ENCODE data around the gene RIMBP2. TPM values are rescaled to one million over a fixed set of nuclear protein-coding genes. Genes with fewer than 3 reads are reported as not detected.

RIMBP2 gene
- total and polyA plus RNA-seq, 2 donors (not counting 1 experiment from before 2014, with no cell fraction given) = 0.17 TPM; not detected in 1

- Histone ChIP-seq H3K36me3 (ENCODE audit: control insufficient read depth, insufficient read depth, low read length) (no peaks in the 10 kb centered on the region), H3K79me2 (ENCODE audit: control insufficient read depth, insufficient read depth, low read length) (no peaks in the 10 kb centered on the region), H3K27ac (ENCODE audit: insufficient read depth, low read length) (no peak overlapping the region), H3K9ac (ENCODE audit: insufficient read depth, low read length) (no peak overlapping the region), H3K27me3 (ENCODE audit: control insufficient read depth, insufficient read depth, low read length) (no peaks in the 10 kb centered on the region), H2AFZ (ENCODE audit: low read length) (no peak overlapping the region), H3K4me2 (ENCODE audit: extremely low read depth, insufficient read depth, low read length) (no peak overlapping the region), H3K4me3 (replicated peaks in 1 of 4; ENCODE audit: control extremely low read depth in 1 of 4, insufficient read depth in 1 of 4, low read depth in 3 of 4, low read length in 4 of 4) (no peak overlapping the region), H3K4me1 (ENCODE audit: control insufficient read depth, extremely low read depth, insufficient read depth, low read length) (no peaks in the 10 kb centered on the region), H4K20me1 (ENCODE audit: control insufficient read depth, extremely low read depth, insufficient read depth, low read length) (no peaks in the 10 kb centered on the region), H3K9me3 (ENCODE audit: control insufficient read depth, insufficient read depth, low read depth, low read length) (no peaks in the 10 kb centered on the region)
- no peak for DNase-seq (ENCODE audit: low read depth in 2 of 2)
- no peak for TF ChIP-seq CTCF (conservative IDR thresholded peaks at IDR 0.05 in 1 of 2, IDR thresholded peaks at IDR 0.05 in 1 of 2; ENCODE audit: low read depth in 1 of 2, low read length in 2 of 2)
- no peak for TF ChIP-seq EZH2 (IDR thresholded peaks at IDR 0.05; ENCODE audit: low read length, missing control alignments)
These were observed 76.3 kb downstream of the RIMBP2 start for GRCh38 chr12:130639476-130640424.

- Histone ChIP-seq H3K4me2 (ENCODE audit: extremely low read depth, insufficient read depth, low read length) (no peak overlapping the region), H3K4me3 (replicated peaks in 1 of 4; ENCODE audit: control extremely low read depth in 1 of 4, insufficient read depth in 1 of 4, low read depth in 3 of 4, low read length in 4 of 4) (no peak overlapping the region), H3K27me3 (ENCODE audit: control insufficient read depth, insufficient read depth, low read length) (no peaks in the 10 kb centered on the region), H3K79me2 (ENCODE audit: control insufficient read depth, insufficient read depth, low read length) (no peaks in the 10 kb centered on the region), H3K27ac (ENCODE audit: insufficient read depth, low read length) (no peak overlapping the region), H3K4me1 (ENCODE audit: control insufficient read depth, extremely low read depth, insufficient read depth, low read length) (no peaks in the 10 kb centered on the region), H3K9ac (ENCODE audit: insufficient read depth, low read length) (no peak overlapping the region), H2AFZ (ENCODE audit: low read length) (no peak overlapping the region), H3K36me3 (ENCODE audit: control insufficient read depth, insufficient read depth, low read length) (no peaks in the 10 kb centered on the region), H4K20me1 (ENCODE audit: control insufficient read depth, extremely low read depth, insufficient read depth, low read length) (no peaks in the 10 kb centered on the region), H3K9me3 (ENCODE audit: control insufficient read depth, insufficient read depth, low read depth, low read length) (no peaks in the 10 kb centered on the region)
- DNase-seq (ENCODE audit: low read depth in 2 of 2) = no peak
- TF ChIP-seq CTCF (conservative IDR thresholded peaks at IDR 0.05 in 1 of 2, IDR thresholded peaks at IDR 0.05 in 1 of 2; ENCODE audit: low read depth in 1 of 2, low read length in 2 of 2) (no peak), EZH2 (IDR thresholded peaks at IDR 0.05; ENCODE audit: low read length, missing control alignments) (no peak)
These were observed 79.7 kb downstream of the RIMBP2 start for GRCh38 chr12:130636370-130636769.

- H3K27ac ChIP-seq (ENCODE audit: insufficient read depth, low read length) = no peak overlapping the region
- no peak overlapping the region for H3K4me2 ChIP-seq (ENCODE audit: extremely low read depth, insufficient read depth, low read length)
- no peaks in the 10 kb centered on the region for H4K20me1 ChIP-seq (ENCODE audit: control insufficient read depth, extremely low read depth, insufficient read depth, low read length)
- H3K9ac ChIP-seq (ENCODE audit: insufficient read depth, low read length) = no peak overlapping the region
- no peak for TF ChIP-seq EZH2 (IDR thresholded peaks at IDR 0.05; ENCODE audit: low read length, missing control alignments)
- TF ChIP-seq CTCF (conservative IDR thresholded peaks at IDR 0.05 in 1 of 2, IDR thresholded peaks at IDR 0.05 in 1 of 2; ENCODE audit: low read depth in 1 of 2, low read length in 2 of 2) = no peak
- H3K27me3 ChIP-seq (ENCODE audit: control insufficient read depth, insufficient read depth, low read length) = no peaks in the 10 kb centered on the region
- H3K79me2 ChIP-seq (ENCODE audit: control insufficient read depth, insufficient read depth, low read length) = no peaks in the 10 kb centered on the region
- no peak overlapping the region for H3K4me3 ChIP-seq (replicated peaks in 1 of 4; ENCODE audit: control extremely low read depth in 1 of 4, insufficient read depth in 1 of 4, low read depth in 3 of 4, low read length in 4 of 4)
- no peaks in the 10 kb centered on the region for H3K9me3 ChIP-seq (ENCODE audit: control insufficient read depth, insufficient read depth, low read depth, low read length)
- no peaks in the 10 kb centered on the region for H3K4me1 ChIP-seq (ENCODE audit: control insufficient read depth, extremely low read depth, insufficient read depth, low read length)
- no peaks in the 10 kb centered on the region for H3K36me3 ChIP-seq (ENCODE audit: control insufficient read depth, insufficient read depth, low read length)
- no peak overlapping the region for H2AFZ ChIP-seq (ENCODE audit: low read length)
- DNase-seq (ENCODE audit: low read depth in 2 of 2) = no peak
These were observed 81.2 kb downstream of the RIMBP2 start for GRCh38 chr12:130634866-130635265.

Measured in fibroblast of lung (primary cell).